Left ventricle myocardium inferior (tissue), 1 donor: ENCODE measurements around the gene PADI3. TPM values are rescaled to one million over a fixed set of nuclear protein-coding genes. Genes with fewer than 3 reads are reported as not detected.

Source experiments
- DNase-seq: peaks from one replicate; pipeline ENCODE4 v3.0.0-alpha.2; 2020
- H3K27ac ChIP-seq: fragments of 200-600 bp; replicated peaks from 2 replicates; pipeline ENCODE4 v1.8.0; 2021
- H3K27me3 ChIP-seq: fragments of 200-600 bp; 2 replicates; pipeline ENCODE4 v1.8.0; 2021; ENCODE audit warnings: low read depth
- H3K36me3 ChIP-seq: fragments of 200-600 bp; 2 replicates; pipeline ENCODE4 v1.8.0; 2021
- H3K4me1 ChIP-seq: fragments of 200-600 bp; 2 replicates; pipeline ENCODE4 v1.8.0; 2021
- H3K4me3 ChIP-seq: fragments of 200-600 bp; 2 replicates; pipeline ENCODE4 v1.8.0; 2021; ENCODE audit warnings: mild to moderate bottlenecking, moderate library complexity
- H3K9me3 ChIP-seq: fragments of 200-600 bp; replicated peaks from 2 replicates; pipeline ENCODE4 v1.8.0; 2021
- CTCF ChIP-seq: fragments of 200-600 bp; IDR thresholded peaks from 2 replicates; pipeline ENCODE4 v1.8.0; 2021; ENCODE audit warnings: antibody characterized with exemption, mild to moderate bottlenecking, borderline replicate concordance
- intact Hi-C: fragments of 100-400 bp; cut with micrococcal nuclease; formaldehyde crosslinking; loops from one replicate; pipeline ENCODE4 v1.11.0; 2022
- total RNA-seq: library from RNA; stranded (reverse); fragmentation: NEBNext Ultra II Directional; extraction: Animal tissue kit (Norgen Biotek cat#: 25700); gene quantifications from one replicate; pipeline ENCODE4 v1.2.1, GENCODE V29; 2021
- donor health status: DM: no; HTN: yes; CAD: no; lungs with severe emphysema.

PADI3 gene
- total RNA-seq, 1 donor from 2014 or later, result not detected

- Histone ChIP-seq H3K9me3 (no peaks in the 10 kb centered on the region), H3K27ac (no peak overlapping the region), H3K27me3 (peaks cover 67% of the 10 kb centered on the region), H3K4me3 (no peak overlapping the region), H3K36me3 (no peaks in the 10 kb centered on the region), H3K4me1 (no peaks in the 10 kb centered on the region)
- TF ChIP-seq CTCF, result no peak
- DNase-seq, result no peak
- intact Hi-C loops, result loop anchor here (10.0 kb wide), 1 partner anchor 276 kb away; no protein-coding TSS in a partner anchor
These were observed 18.1 kb upstream of the PADI3 start for GRCh38 chr1:17230671-17231310.

- H3K9me3 ChIP-seq, result no peaks in the 10 kb centered on the region
- peaks cover 73% of the 10 kb centered on the region for H3K27me3 ChIP-seq
- H3K27ac ChIP-seq, result no peak overlapping the region
- intact Hi-C loops, result loop anchor here (10.0 kb wide), 1 partner anchor 278 kb away; no protein-coding TSS in a partner anchor
- DNase-seq, result no peak
- H3K4me3 ChIP-seq, result no peak overlapping the region
- TF ChIP-seq CTCF, result no peak
- H3K36me3 ChIP-seq, result no peaks in the 10 kb centered on the region
- no peaks in the 10 kb centered on the region for H3K4me1 ChIP-seq
These were observed 15.9 kb upstream of the PADI3 start for GRCh38 chr1:17232759-17233661.

- no peaks in the 10 kb centered on the region for H3K9me3 ChIP-seq
- H3K27me3 ChIP-seq, result peaks cover 69% of the 10 kb centered on the region
- H3K27ac ChIP-seq, result no peak overlapping the region
- intact Hi-C loops, result loop anchor here (10.0 kb wide), 1 partner anchor 279 kb away; no protein-coding TSS in a partner anchor
- H3K4me3 ChIP-seq, result no peak overlapping the region
- no peaks in the 10 kb centered on the region for H3K4me1 ChIP-seq
- DNase-seq, result peak; percentile 27
- H3K36me3 ChIP-seq, result no peaks in the 10 kb centered on the region
- TF ChIP-seq CTCF, result no peak
These were observed 15.1 kb upstream of the PADI3 start for GRCh38 chr1:17233675-17234320.

GRCh38 chr1:17234405-17234804, 14.5 kb upstream of the PADI3 start:
- TF ChIP-seq CTCF, result no peak
- Histone ChIP-seq H3K4me1 (no peaks in the 10 kb centered on the region), H3K36me3 (no peaks in the 10 kb centered on the region), H3K9me3 (no peaks in the 10 kb centered on the region), H3K27me3 (peaks cover 68% of the 10 kb centered on the region), H3K4me3 (no peak overlapping the region), H3K27ac (no peak overlapping the region)
- DNase-seq, result no peak
- intact Hi-C loops, result loop anchor here (10.0 kb wide), 1 partner anchor 280 kb away; no protein-coding TSS in a partner anchor

- Histone ChIP-seq H3K27me3 (peaks cover 69% of the 10 kb centered on the region), H3K4me1 (no peaks in the 10 kb centered on the region), H3K36me3 (no peaks in the 10 kb centered on the region), H3K27ac (no peak overlapping the region), H3K4me3 (no peak overlapping the region), H3K9me3 (no peaks in the 10 kb centered on the region)
- intact Hi-C loops, result loop anchor here (5.0 to 10.0 kb wide), 2 partner anchors 108 to 281 kb away; no protein-coding TSS in a partner anchor
- TF ChIP-seq CTCF, result no peak
- DNase-seq, result no peak
These were observed 13.6 kb upstream of the PADI3 start for GRCh38 chr1:17235135-17235885.
